Mesendoderm (in vitro differentiated cells): ENCODE data around the gene HOXD1.

Source experiments
- DNase-seq: peaks from one replicate; pipeline ENCODE4 v3.0.0; 2013
- H2AK5ac ChIP-seq: 2 replicates; pipeline ENCODE4 v1.6.1; 2013; ENCODE audit warnings: low read length, inconsistent platforms
- H2BK120ac ChIP-seq: 2 replicates; pipeline ENCODE4 v1.6.1; 2013; ENCODE audit warnings: low read depth, mild to moderate bottlenecking, low read length, moderate library complexity, mixed read lengths
- H2BK15ac ChIP-seq: replicated peaks from 2 replicates; pipeline ENCODE4 v1.6.1; 2013; ENCODE audit warnings: low read depth, mild to moderate bottlenecking, moderate library complexity
- H2BK5ac ChIP-seq: 2 replicates; pipeline ENCODE4 v1.6.1; 2013; ENCODE audit warnings: low read length, inconsistent platforms
- H3K18ac ChIP-seq: 2 replicates; pipeline ENCODE4 v1.6.1; 2013; ENCODE audit warnings: mild to moderate bottlenecking, low read length, mixed read lengths
- H3K23ac ChIP-seq: one replicate; pipeline ENCODE4 v1.6.1; 2013; ENCODE audit warnings: low read length
- H3K27ac ChIP-seq: 2 replicates; pipeline ENCODE4 v1.5.1; 2013; ENCODE audit warnings: low read depth, mild to moderate bottlenecking, inconsistent platforms, low read length, moderate library complexity
- H3K27me3 ChIP-seq: 2 replicates; pipeline ENCODE4 v1.6.1; 2013; ENCODE audit warnings: low read length, control low read depth, mild to moderate bottlenecking, inconsistent platforms; ENCODE audit not compliant: insufficient read depth, poor library complexity
- H3K36me3 ChIP-seq: 2 replicates; pipeline ENCODE4 v1.6.1; 2013; ENCODE audit warnings: low read length, inconsistent platforms; ENCODE audit not compliant: control insufficient read depth, insufficient read depth
- H3K4ac ChIP-seq: one replicate; pipeline ENCODE4 v1.6.1; 2013; ENCODE audit warnings: low read depth, mild to moderate bottlenecking, low read length, moderate library complexity
- H3K4me1 ChIP-seq: 2 replicates; pipeline ENCODE4 v1.6.1; 2013; ENCODE audit warnings: low read depth, low read length, inconsistent platforms; ENCODE audit not compliant: control insufficient read depth
- H3K4me2 ChIP-seq: 2 replicates; pipeline ENCODE4 v1.6.1; 2013; ENCODE audit warnings: low read length
- H3K4me3 ChIP-seq: 2 replicates; pipeline ENCODE4 v1.5.1; 2013; ENCODE audit warnings: mild to moderate bottlenecking, low read length
- H3K56ac ChIP-seq: one replicate; pipeline ENCODE4 v1.6.1; 2013; ENCODE audit warnings: low read length
- H3K79me1 ChIP-seq: 2 replicates; pipeline ENCODE4 v1.6.1; 2013; ENCODE audit warnings: low read length, inconsistent platforms
- H3K79me2 ChIP-seq: 2 replicates; pipeline ENCODE4 v1.6.1; 2013; ENCODE audit warnings: mild to moderate bottlenecking, low read length; ENCODE audit not compliant: control insufficient read depth, insufficient read depth
- H3K9ac ChIP-seq: 2 replicates; pipeline ENCODE4 v1.6.1; 2013; ENCODE audit warnings: low read length, inconsistent platforms
- H4K5ac ChIP-seq: one replicate; pipeline ENCODE4 v1.6.1; 2013; ENCODE audit warnings: low read length
- H4K8ac ChIP-seq: one replicate; pipeline ENCODE4 v1.6.1; 2013; ENCODE audit warnings: low read depth, mild to moderate bottlenecking, control low read depth, low read length, moderate library complexity
- WGBS: extraction: QIAGEN DNeasy Blood & Tissue Kit; methylation state at CpG from one replicate; pipeline ENCODE4 v1.1.7; 2013; ENCODE audit warnings: low lambda C conversion rate, missing lambda C conversion rate; ENCODE audit not compliant: insufficient coverage; ENCODE audit errors: extremely low coverage; 5-methylcytosine and 5-hydroxymethylcytosine counted together

HOXD1 gene

DNA sequence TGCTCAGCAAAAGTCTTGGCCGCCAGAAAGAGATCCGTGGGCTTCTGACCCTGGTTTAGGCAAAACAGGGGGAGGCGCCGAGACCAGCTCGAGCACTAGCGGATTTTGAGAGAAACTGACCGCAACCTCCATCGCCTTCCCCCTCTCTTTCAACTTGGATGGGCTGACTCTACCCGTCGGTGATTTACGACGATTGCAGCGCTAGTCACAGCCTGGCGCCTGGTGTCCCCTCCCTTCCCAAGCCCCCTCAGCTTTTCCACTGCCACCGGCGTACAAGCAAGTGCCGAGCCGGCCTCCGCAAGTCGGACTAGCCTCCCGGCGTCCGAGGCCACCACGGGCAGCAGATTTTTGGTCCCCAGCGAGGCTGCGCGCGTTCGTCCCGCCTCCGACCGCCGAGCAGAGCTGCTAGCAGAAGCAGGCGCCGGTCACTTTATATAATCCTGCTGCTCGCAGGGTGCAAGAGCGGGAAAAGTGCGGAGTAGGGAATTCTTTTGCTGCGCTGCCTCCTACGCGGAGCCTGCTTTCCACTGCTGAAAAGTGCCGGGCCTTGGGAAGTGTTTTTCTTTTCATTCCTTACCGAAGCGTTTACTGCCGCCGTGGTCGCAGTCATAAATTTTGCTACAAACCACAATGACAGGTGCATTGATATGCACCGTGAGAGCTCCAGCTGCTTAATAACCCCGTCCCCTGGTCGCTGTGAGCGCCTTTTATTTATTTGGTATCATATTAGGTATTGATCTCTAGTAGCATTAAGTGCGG is 23.7 kb upstream of the HOXD1 start:
- no peaks in the 10 kb centered on the region for H3K79me1 ChIP-seq
- no peak overlapping the region for H4K5ac ChIP-seq
- H3K18ac ChIP-seq, result no peak overlapping the region
- H3K23ac ChIP-seq, result no peak overlapping the region
- H2AK5ac ChIP-seq, result no peak overlapping the region
- peak overlapping the region; percentile 25 for H3K56ac ChIP-seq
- H3K9ac ChIP-seq, result no peak overlapping the region
- no peaks in the 10 kb centered on the region for H3K36me3 ChIP-seq
- no peak overlapping the region for H3K4me3 ChIP-seq
- no peak overlapping the region for H3K27ac ChIP-seq
- no peak overlapping the region for H4K8ac ChIP-seq
- WGBS, result no CpG with 5 or more reads among the region's 52 CpGs
- H3K4me1 ChIP-seq, result no peaks in the 10 kb centered on the region
- H3K79me2 ChIP-seq, result no peaks in the 10 kb centered on the region
- H3K4me2 ChIP-seq, result no peak overlapping the region
- no peak overlapping the region for H2BK5ac ChIP-seq
- DNase-seq, result peak; percentile 34
- no peak overlapping the region for H2BK120ac ChIP-seq
- no peak overlapping the region for H3K4ac ChIP-seq
- H2BK15ac ChIP-seq, result no peak overlapping the region
- H3K27me3 ChIP-seq, result peaks cover 87% of the 10 kb centered on the region

DNA sequence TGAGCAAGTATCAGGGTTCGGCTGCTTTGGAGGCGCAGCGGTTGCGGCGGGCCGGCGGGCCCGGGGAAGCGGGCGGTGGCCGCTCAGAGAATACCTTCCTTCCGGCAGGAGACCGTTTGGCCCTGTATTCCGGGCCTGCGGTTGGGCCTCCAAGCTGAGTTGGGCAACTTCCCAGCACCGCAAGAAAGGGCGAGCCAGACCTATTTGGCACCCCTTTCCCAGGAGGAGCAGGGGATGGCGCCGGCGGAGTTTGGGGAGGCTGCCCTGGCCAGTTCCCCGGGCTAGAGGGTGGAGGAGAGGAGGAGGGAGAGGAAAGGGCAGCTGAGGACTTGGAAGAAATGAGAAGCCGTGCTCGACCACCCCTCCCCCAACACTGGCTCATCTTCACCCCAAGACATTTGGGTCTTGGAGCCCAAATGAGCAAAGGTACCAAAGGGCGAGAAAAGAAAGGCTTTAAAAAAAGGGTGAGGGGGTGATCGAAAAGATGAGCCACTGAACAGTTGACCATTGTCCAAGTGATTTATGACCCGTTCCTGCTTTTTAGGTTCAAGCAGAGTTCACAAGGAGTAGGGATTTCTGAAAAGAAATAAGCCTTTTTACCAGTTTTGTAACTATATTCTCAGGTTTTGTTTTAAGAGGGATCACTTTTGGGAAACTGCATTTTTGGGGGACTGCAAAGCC is 23.0 kb upstream of the HOXD1 start:
- Histone ChIP-seq H2BK5ac (no peak overlapping the region), H4K5ac (no peak overlapping the region), H3K79me1 (no peaks in the 10 kb centered on the region), H2AK5ac (no peak overlapping the region), H3K4me2 (no peak overlapping the region), H2BK120ac (no peak overlapping the region), H2BK15ac (no peak overlapping the region), H3K27me3 (peaks cover 82% of the 10 kb centered on the region), H3K27ac (no peak overlapping the region), H3K4me3 (no peak overlapping the region), H3K4me1 (no peaks in the 10 kb centered on the region), H3K18ac (no peak overlapping the region), H3K79me2 (no peaks in the 10 kb centered on the region), H3K9ac (no peak overlapping the region), H3K56ac (no peak overlapping the region), H3K4ac (no peak overlapping the region), H3K23ac (no peak overlapping the region), H4K8ac (no peak overlapping the region), H3K36me3 (no peaks in the 10 kb centered on the region)
- WGBS, result no CpG with 5 or more reads among the region's 26 CpGs
- DNase-seq, result no peak

DNA sequence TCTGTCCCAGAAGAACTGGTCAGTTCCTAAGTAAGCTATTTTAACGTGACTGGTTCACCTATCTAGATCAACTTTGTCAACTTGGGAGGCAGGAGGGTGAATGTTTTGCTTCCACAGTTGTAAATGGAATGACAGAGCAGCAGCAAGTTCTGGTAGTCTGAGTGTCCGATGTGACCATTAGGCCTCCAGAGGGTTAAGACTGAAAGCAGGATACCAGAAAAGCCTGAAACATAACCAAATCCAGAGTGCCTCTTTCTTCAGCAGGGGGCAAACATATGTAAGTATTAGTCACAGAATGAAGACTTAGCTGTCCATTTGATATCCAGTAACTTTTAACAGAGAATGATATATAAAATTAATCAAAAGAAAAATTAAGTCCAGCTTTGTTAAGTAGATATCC is 22.2 kb upstream of the HOXD1 start:
- H3K4me3 ChIP-seq, result no peak overlapping the region
- H3K27ac ChIP-seq, result no peak overlapping the region
- no peak overlapping the region for H3K56ac ChIP-seq
- no peak overlapping the region for H3K4ac ChIP-seq
- WGBS, result no CpG with 5 or more reads among the region's 2 CpGs
- no peak for DNase-seq
- H3K9ac ChIP-seq, result no peak overlapping the region
- no peaks in the 10 kb centered on the region for H3K79me1 ChIP-seq
- H2AK5ac ChIP-seq, result no peak overlapping the region
- H4K8ac ChIP-seq, result no peak overlapping the region
- no peak overlapping the region for H2BK120ac ChIP-seq
- H3K79me2 ChIP-seq, result no peaks in the 10 kb centered on the region
- H3K4me2 ChIP-seq, result no peak overlapping the region
- H3K36me3 ChIP-seq, result no peaks in the 10 kb centered on the region
- H2BK5ac ChIP-seq, result no peak overlapping the region
- peaks cover 81% of the 10 kb centered on the region for H3K27me3 ChIP-seq
- H3K18ac ChIP-seq, result no peak overlapping the region
- no peak overlapping the region for H3K23ac ChIP-seq
- H4K5ac ChIP-seq, result no peak overlapping the region
- H3K4me1 ChIP-seq, result no peaks in the 10 kb centered on the region
- no peak overlapping the region for H2BK15ac ChIP-seq

DNA sequence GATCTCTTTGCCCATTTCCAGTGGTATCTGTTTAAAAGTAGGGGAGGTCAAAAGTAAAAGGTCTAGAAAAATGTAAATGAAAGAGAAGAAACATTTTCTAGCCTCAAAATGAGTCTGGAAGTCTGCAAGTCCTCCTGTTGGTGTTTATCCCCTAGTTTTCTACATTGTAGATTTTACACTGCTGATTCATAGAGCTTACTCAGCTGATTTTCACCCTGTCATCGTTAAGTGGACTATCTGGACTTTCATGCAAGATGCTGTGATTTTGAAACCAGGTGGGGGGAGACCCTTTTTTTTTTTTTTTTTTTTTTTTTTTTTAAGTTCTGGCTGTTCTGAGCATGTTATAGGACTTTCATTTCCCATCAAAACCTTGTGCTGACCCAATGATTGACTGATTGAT is 21.1 kb upstream of the HOXD1 start:
- Histone ChIP-seq H3K23ac (no peak overlapping the region), H3K4ac (no peak overlapping the region), H3K79me2 (no peaks in the 10 kb centered on the region), H4K5ac (no peak overlapping the region), H3K36me3 (no peaks in the 10 kb centered on the region), H3K9ac (no peak overlapping the region), H3K4me3 (no peak overlapping the region), H2BK120ac (no peak overlapping the region), H3K27me3 (peaks cover 77% of the 10 kb centered on the region), H3K4me2 (no peak overlapping the region), H3K18ac (no peak overlapping the region), H4K8ac (no peak overlapping the region), H2AK5ac (no peak overlapping the region), H2BK5ac (no peak overlapping the region), H3K27ac (no peak overlapping the region), H3K56ac (no peak overlapping the region), H2BK15ac (no peak overlapping the region), H3K79me1 (no peaks in the 10 kb centered on the region), H3K4me1 (no peaks in the 10 kb centered on the region)
- no CpG with 5 or more reads among the region's 1 CpG for WGBS
- DNase-seq, result no peak

DNA sequence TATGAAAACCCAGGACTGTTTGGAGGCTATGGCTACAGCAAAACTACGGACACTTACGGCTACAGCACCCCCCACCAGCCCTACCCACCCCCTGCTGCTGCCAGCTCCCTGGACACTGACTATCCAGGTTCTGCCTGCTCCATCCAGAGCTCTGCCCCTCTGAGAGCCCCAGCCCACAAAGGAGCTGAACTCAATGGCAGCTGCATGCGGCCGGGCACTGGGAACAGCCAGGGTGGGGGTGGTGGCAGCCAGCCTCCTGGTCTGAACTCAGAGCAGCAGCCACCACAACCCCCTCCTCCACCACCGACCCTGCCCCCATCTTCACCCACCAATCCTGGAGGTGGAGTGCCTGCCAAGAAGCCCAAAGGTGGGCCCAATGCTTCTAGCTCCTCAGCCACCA is 19.3 kb upstream of the HOXD1 start:
- Histone ChIP-seq H3K36me3 (no peaks in the 10 kb centered on the region), H3K27me3 (peaks cover 73% of the 10 kb centered on the region), H3K23ac (no peak overlapping the region), H3K56ac (no peak overlapping the region), H3K4me1 (no peaks in the 10 kb centered on the region), H3K4ac (no peak overlapping the region), H2AK5ac (no peak overlapping the region), H3K4me3 (no peak overlapping the region), H2BK15ac (no peak overlapping the region), H3K18ac (no peak overlapping the region), H3K79me1 (no peaks in the 10 kb centered on the region), H4K5ac (no peak overlapping the region), H3K4me2 (no peak overlapping the region), H3K9ac (no peak overlapping the region), H2BK120ac (no peak overlapping the region), H3K27ac (no peak overlapping the region), H4K8ac (no peak overlapping the region), H2BK5ac (no peak overlapping the region), H3K79me2 (no peaks in the 10 kb centered on the region)
- WGBS, result no CpG with 5 or more reads among the region's 5 CpGs
- DNase-seq, result no peak
